ENCODE measurements around the gene CACNA1B. TPM values are rescaled to one million over a fixed set of nuclear protein-coding genes. Genes with fewer than 3 reads are reported as not detected.

The CACNA1B gene
- total and polyA plus RNA-seq, 2 of the 13 experiments (the other 11 are each of a cell fraction or from before 2014, with no cell fraction given), result under 0.01 to 0.04 TPM

- no peaks in the 10 kb centered on the region for H4K20me1 ChIP-seq (ENCODE audit: insufficient read depth, low read length)
- H3K36me3 ChIP-seq (replicated peaks in 1 of 2; ENCODE audit: control insufficient read depth in 1 of 2, insufficient read depth in 2 of 2, low read length in 2 of 2), result no peaks in the 10 kb centered on the region
- in situ Hi-C loops (cut with HindIII; ENCODE audit: extremely low pct_ligation_motif_present, low pct_unique_long_range_greater_than_20kb), result no loop called here
- no peaks in the 10 kb centered on the region for H3K79me2 ChIP-seq (ENCODE audit: insufficient read depth, low read length)
- ATAC-seq (no peak), DNase-seq (ENCODE audit: low spot score) (no peak), FAIRE-seq (no peak)
- intact Hi-C loops (cut with micrococcal nuclease; ENCODE audit: unreplicated experiment), result no loop called here
- no peak for TF ChIP-seq CEBPG (CRISPR knock-in tag; IDR thresholded peaks at IDR 0.05)
- no peak for TF ChIP-seq ZNF232 (CRISPR knock-in tag; IDR thresholded peaks at IDR 0.05; ENCODE audit: borderline replicate concordance)
- no peak for TF ChIP-seq SP140L (CRISPR knock-in tag; IDR thresholded peaks at IDR 0.05; ENCODE audit: borderline replicate concordance)
- TF ChIP-seq TOE1 (CRISPR knock-in tag; IDR thresholded peaks at IDR 0.05), result no peak
- TF ChIP-seq ZBTB10 (CRISPR knock-in tag; IDR thresholded peaks at IDR 0.05; ENCODE audit: borderline replicate concordance), result no peak
- TF ChIP-seq BRF2 (CRISPR knock-in tag; IDR thresholded peaks at IDR 0.05), result no peak
- no peak for TF ChIP-seq LRRFIP1 (CRISPR knock-in tag; conservative IDR thresholded peaks at IDR 0.05)
- TF ChIP-seq HHEX (CRISPR knock-in tag; IDR thresholded peaks at IDR 0.05), result no peak
- TF ChIP-seq ZNF12 (CRISPR knock-in tag; IDR thresholded peaks at IDR 0.05), result no peak
- no peak for TF ChIP-seq ZMAT3 (CRISPR knock-in tag; conservative IDR thresholded peaks at IDR 0.05)
- TF ChIP-seq ZFP36L1 (CRISPR knock-in tag; IDR thresholded peaks at IDR 0.05), result no peak
- TF ChIP-seq NR2F2 (IDR thresholded peaks at IDR 0.05; ENCODE audit: borderline replicate concordance, low read depth), result no peak
- TF ChIP-seq CCDC6 (CRISPR knock-in tag; IDR thresholded peaks at IDR 0.05), result no peak
- TF ChIP-seq ZFYVE20 (CRISPR knock-in tag; IDR thresholded peaks at IDR 0.05; ENCODE audit: borderline replicate concordance, low read depth), result no peak
- no peak for TF ChIP-seq SMC3 (IDR thresholded peaks at IDR 0.05; ENCODE audit: low read length)
- TF ChIP-seq CREB1 (IDR thresholded peaks at IDR 0.05), result no peak
- no peak for TF ChIP-seq CREB1 (CRISPR knock-in tag; IDR thresholded peaks at IDR 0.05)
- H3K9ac ChIP-seq (ENCODE audit: insufficient read depth, low read depth, low read length), result no peak overlapping the region
- no peaks in the 10 kb centered on the region for H3K9me3 ChIP-seq (ENCODE audit: low read length)
- BruUV-seq (replicated peaks), result no TSS peak
- WGBS (ENCODE audit: low lambda C conversion rate), result 37% methylated on average over 5 of the region's 16 CpGs
- ChIA-PET CTCF (ENCODE audit: low intra/inter-chr PET ratio, low total read pairs) (no interaction called here), POLR2A (no interaction called here)
- H3K4me3 ChIP-seq (replicated peaks in 1 of 3; ENCODE audit: insufficient read depth in 1 of 3, low read depth in 2 of 3, low read length in 3 of 3), result no peak overlapping the region
- H3K4me2 ChIP-seq (ENCODE audit: low read depth, low read length), result no peak overlapping the region
- peaks cover 4 to 19% of the 10 kb centered on the region in 2 experiments for H3K27me3 ChIP-seq (ENCODE audit: control insufficient read depth in 1 of 2, insufficient read depth in 2 of 2, low read length in 2 of 2)
- no peak overlapping the region for H3K27ac ChIP-seq (ENCODE audit: extremely low read length, insufficient read depth, low read length)
- H2AFZ ChIP-seq (ENCODE audit: low read length), result no peak overlapping the region
- H3K4me1 ChIP-seq (ENCODE audit: insufficient read depth, low read length), result peaks cover 5% of the 10 kb centered on the region; the same call in 1 of the 2 replicates
Observed at GRCh38 chr9:137971477-137972138, 94.0 kb downstream of the CACNA1B start.

All from HepG2 (cell line).